Ascending aorta (tissue), 2 donors: ENCODE data around the gene KIRREL3. TPM values are rescaled to one million over a fixed set of nuclear protein-coding genes. Genes with fewer than 3 reads are reported as not detected.
A peak's percentile ranks its signal among the peaks of the same experiment; 100 is the strongest.

ENCODE experiments used
- DNase-seq, 2 donors: peaks; one replicate each; pipeline ENCODE4 v3.0.0-alpha.2; 2019; ENCODE audit warnings: low spot score in 2 of 2
- H3K27ac ChIP-seq, 2 donors: fragments of 200-600 bp; sonication (generic); one replicate each; pipeline ENCODE4 v1.5.1; 2016 to 2017; ENCODE audit warnings: mild to moderate bottlenecking in 1 of 2
- H3K27me3 ChIP-seq: fragments of 200-600 bp; sonication (generic); one replicate; pipeline ENCODE4 v1.5.1; 2017
- H3K36me3 ChIP-seq, 2 donors: fragments of 200-600 bp; sonication (generic); one replicate each; pipeline ENCODE4 v1.5.1; 2016
- H3K4me1 ChIP-seq, 2 donors: fragments of 200-600 bp; sonication (generic); one replicate each; pipeline ENCODE4 v1.5.1; 2016 to 2017; ENCODE audit warnings: mild to moderate bottlenecking in 1 of 2
- H3K4me3 ChIP-seq, 2 donors: fragments of 200-600 bp; sonication (generic); one replicate each; pipeline ENCODE4 v1.5.1; 2016 to 2017; ENCODE audit warnings: mild to moderate bottlenecking in 1 of 2
- H3K9me3 ChIP-seq, 2 donors: fragments of 200-600 bp; sonication (generic); one replicate each; pipeline ENCODE4 v1.5.1; 2016
- intact Hi-C: fragments of 100-400 bp; cut with DNase I; formaldehyde crosslinking; loops from one replicate; pipeline ENCODE4 v1.15.1; 2023
- total RNA-seq: library from RNA; depleted of rRNA; stranded (reverse); fragments of >200 nt; gene quantifications from one replicate; pipeline ENCODE4 v1.1.0, GENCODE V29; 2016
- TF ChIP-seq, protein P1 (sequence below), 3 experiments: fragments of 200-600 bp in 2 of 3; fragments of 450-650 bp in 1 of 3; sonication (generic) in 2 of 3; IDR thresholded peaks; one replicate each; pipeline ENCODE4 v1.5.1; 2016 to 2019; ENCODE audit warnings: antibody characterized with exemption in 3 of 3, mild to moderate bottlenecking in 1 of 3, moderate library complexity in 1 of 3

KIRREL3 gene
- total RNA-seq, 1 donor from 2014 or later: not detected

- no peak for DNase-seq
- no peaks in the 10 kb centered on the region for H3K4me1 ChIP-seq
- no peaks in the 10 kb centered on the region for H3K9me3 ChIP-seq
- intact Hi-C loops: no loop called here
- H3K27ac ChIP-seq: peak overlapping the region in 1 of 2 donors; percentile 27
- TF ChIP-seq, protein P1, sequence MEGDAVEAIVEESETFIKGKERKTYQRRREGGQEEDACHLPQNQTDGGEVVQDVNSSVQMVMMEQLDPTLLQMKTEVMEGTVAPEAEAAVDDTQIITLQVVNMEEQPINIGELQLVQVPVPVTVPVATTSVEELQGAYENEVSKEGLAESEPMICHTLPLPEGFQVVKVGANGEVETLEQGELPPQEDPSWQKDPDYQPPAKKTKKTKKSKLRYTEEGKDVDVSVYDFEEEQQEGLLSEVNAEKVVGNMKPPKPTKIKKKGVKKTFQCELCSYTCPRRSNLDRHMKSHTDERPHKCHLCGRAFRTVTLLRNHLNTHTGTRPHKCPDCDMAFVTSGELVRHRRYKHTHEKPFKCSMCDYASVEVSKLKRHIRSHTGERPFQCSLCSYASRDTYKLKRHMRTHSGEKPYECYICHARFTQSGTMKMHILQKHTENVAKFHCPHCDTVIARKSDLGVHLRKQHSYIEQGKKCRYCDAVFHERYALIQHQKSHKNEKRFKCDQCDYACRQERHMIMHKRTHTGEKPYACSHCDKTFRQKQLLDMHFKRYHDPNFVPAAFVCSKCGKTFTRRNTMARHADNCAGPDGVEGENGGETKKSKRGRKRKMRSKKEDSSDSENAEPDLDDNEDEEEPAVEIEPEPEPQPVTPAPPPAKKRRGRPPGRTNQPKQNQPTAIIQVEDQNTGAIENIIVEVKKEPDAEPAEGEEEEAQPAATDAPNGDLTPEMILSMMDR (IDR thresholded peaks at IDR 0.05): no peak
- no peak overlapping the region for H3K4me3 ChIP-seq
- H3K36me3 ChIP-seq: peaks cover 24 to 29% of the 10 kb centered on the region in 2 donors
- no peaks in the 10 kb centered on the region for H3K27me3 ChIP-seq
Observed at GRCh38 chr11:126406368-126406767, 594.2 kb downstream of the KIRREL3 start.

- no peaks in the 10 kb centered on the region for H3K27me3 ChIP-seq
- no peaks in the 10 kb centered on the region for H3K9me3 ChIP-seq
- peak overlapping the region in 1 of 2 donors; percentile 27 for H3K27ac ChIP-seq
- intact Hi-C loops: no loop called here
- H3K4me1 ChIP-seq: no peaks in the 10 kb centered on the region
- TF ChIP-seq, protein P1 (IDR thresholded peaks at IDR 0.05): no peak
- H3K36me3 ChIP-seq: peaks cover 24 to 29% of the 10 kb centered on the region in 2 donors
- no peak for DNase-seq
- H3K4me3 ChIP-seq: no peak overlapping the region
Observed at GRCh38 chr11:126405906-126406305, 594.7 kb downstream of the KIRREL3 start.

DNA sequence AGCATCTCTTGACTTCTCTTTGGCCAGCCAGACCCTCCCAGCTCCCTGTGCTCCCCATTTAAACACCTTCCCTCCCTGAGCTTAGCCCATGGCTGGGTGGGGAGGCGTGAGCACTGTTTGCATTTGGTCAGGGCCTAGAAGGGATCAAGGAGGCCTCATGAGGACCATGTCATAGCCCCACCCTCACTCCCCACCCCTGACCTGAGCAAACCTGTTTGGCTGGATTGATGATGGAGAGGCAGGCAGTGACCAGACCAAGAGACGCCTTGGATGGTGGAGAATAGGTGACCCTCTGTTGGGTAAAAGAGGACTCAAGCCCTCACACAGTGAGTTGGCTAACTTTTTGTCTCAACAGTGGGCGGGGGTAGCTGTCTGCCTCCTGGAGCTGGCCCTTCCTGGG lies 595.2 kb downstream of the KIRREL3 start:
- DNase-seq: no peak
- TF ChIP-seq, protein P1 (IDR thresholded peaks at IDR 0.05): no peak
- peaks cover 24 to 29% of the 10 kb centered on the region in 2 donors for H3K36me3 ChIP-seq
- no peaks in the 10 kb centered on the region for H3K9me3 ChIP-seq
- H3K4me1 ChIP-seq: no peaks in the 10 kb centered on the region
- intact Hi-C loops: no loop called here
- H3K27ac ChIP-seq: no peak overlapping the region
- H3K27me3 ChIP-seq: no peaks in the 10 kb centered on the region
- no peak overlapping the region for H3K4me3 ChIP-seq

DNA sequence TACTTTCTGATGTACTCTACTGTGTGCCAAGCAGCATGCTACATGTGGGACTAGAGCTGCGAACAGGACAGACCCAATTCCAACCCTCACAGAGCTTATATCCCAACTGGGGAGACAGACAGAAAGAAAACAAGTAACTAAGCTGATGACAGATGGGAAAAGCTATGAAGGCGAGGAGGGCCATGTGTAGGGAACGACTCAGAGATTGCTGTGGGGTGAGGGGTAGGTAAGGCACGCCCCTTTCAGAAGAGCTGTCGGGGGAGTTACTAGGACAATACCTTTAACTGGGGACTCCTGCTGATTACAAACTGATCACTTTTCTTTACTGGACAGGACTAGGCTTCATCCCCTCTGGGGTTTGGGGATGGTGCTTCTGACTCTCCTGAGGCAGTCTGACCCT lies 596.2 kb downstream of the KIRREL3 start:
- Histone ChIP-seq H3K36me3 (peaks cover 22 to 23% of the 10 kb centered on the region in 2 donors), H3K4me3 (no peak overlapping the region), H3K27ac (peak overlapping the region in 1 of 2 donors; percentile 1), H3K4me1 (no peaks in the 10 kb centered on the region), H3K27me3 (no peaks in the 10 kb centered on the region), H3K9me3 (no peaks in the 10 kb centered on the region)
- TF ChIP-seq, protein P1 (IDR thresholded peaks at IDR 0.05): no peak
- intact Hi-C loops: no loop called here
- DNase-seq: no peak

GRCh38 chr11:126403658-126404057 lies 596.9 kb downstream of the KIRREL3 start:
- no peaks in the 10 kb centered on the region for H3K9me3 ChIP-seq
- H3K36me3 ChIP-seq: peaks cover 15% of the 10 kb centered on the region in 2 donors
- TF ChIP-seq, protein P1 (IDR thresholded peaks at IDR 0.05): no peak
- no peak for DNase-seq
- no peaks in the 10 kb centered on the region for H3K27me3 ChIP-seq
- intact Hi-C loops: no loop called here
- no peaks in the 10 kb centered on the region for H3K4me1 ChIP-seq
- no peak overlapping the region for H3K27ac ChIP-seq
- H3K4me3 ChIP-seq: no peak overlapping the region

DNA sequence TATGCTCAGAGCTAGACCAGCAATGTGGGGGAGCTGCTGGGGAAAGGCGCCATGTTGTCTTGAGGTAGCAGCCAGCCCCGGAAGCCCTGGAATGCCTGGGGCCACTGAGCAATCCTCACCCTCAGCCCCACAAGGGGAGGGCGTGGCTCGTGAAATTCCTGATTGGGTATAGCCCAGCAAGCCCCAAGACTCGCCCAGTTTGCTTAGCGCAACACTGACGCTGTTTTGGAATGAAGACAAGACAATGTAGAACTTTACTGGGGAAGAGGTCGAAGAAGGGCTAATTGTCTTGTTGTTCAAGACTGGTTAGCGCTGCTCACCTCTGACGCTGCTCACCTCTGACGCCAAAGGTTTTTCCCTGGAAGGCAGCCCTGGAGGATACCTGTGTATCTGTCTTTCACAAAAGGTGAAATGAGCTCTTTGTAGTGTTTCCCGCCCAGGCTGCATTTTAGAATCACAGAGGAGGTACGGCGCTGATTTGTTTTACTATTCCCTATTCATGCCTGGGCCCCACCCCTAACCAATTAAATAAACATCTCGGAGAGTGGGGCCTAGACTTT lies 597.5 kb downstream of the KIRREL3 start:
- DNase-seq: no peak
- TF ChIP-seq, protein P1 (IDR thresholded peaks at IDR 0.05): no peak
- peaks cover 9 to 12% of the 10 kb centered on the region in 2 donors for H3K36me3 ChIP-seq
- H3K4me1 ChIP-seq: no peaks in the 10 kb centered on the region
- intact Hi-C loops: no loop called here
- H3K9me3 ChIP-seq: no peaks in the 10 kb centered on the region
- H3K27ac ChIP-seq: no peak overlapping the region
- no peaks in the 10 kb centered on the region for H3K27me3 ChIP-seq
- no peak overlapping the region for H3K4me3 ChIP-seq
